ENCODE data around the gene GINM1.

DNA sequence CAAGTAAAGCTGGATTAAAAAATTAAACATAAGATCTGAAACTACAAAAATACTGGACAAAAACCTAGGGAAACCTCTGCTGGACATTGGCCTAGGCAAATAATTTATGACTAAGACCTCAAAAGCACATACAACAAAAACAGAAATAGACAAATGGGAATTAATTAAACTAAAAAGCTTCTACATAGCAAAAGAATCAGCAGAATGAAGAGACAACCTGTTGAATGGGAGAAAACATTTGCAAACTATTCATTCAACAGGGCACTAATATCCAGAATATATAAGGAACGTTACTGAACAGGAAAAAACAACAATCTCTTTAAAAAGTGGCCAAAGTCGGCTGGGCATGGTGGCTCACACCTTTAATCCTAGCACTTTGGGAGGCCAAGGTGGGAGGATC is 6.8 kb upstream of the GINM1 start:
- no peak for TF ChIP-seq POLR2AphosphoS5 (IDR thresholded peaks at IDR 0.05; ENCODE audit: insufficient read depth in 1 of 2, low read depth in 1 of 2)
- TF ChIP-seq, protein P1, sequence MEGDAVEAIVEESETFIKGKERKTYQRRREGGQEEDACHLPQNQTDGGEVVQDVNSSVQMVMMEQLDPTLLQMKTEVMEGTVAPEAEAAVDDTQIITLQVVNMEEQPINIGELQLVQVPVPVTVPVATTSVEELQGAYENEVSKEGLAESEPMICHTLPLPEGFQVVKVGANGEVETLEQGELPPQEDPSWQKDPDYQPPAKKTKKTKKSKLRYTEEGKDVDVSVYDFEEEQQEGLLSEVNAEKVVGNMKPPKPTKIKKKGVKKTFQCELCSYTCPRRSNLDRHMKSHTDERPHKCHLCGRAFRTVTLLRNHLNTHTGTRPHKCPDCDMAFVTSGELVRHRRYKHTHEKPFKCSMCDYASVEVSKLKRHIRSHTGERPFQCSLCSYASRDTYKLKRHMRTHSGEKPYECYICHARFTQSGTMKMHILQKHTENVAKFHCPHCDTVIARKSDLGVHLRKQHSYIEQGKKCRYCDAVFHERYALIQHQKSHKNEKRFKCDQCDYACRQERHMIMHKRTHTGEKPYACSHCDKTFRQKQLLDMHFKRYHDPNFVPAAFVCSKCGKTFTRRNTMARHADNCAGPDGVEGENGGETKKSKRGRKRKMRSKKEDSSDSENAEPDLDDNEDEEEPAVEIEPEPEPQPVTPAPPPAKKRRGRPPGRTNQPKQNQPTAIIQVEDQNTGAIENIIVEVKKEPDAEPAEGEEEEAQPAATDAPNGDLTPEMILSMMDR (IDR thresholded peaks at IDR 0.05) = no peak

Data from vagina (tissue), 2 donors.